ENCODE data around the gene PTPRR. TPM values are rescaled to one million over a fixed set of nuclear protein-coding genes. Genes with fewer than 3 reads are reported as not detected.

The PTPRR gene
- total RNA-seq, 4 donors from 2014 or later, result 0.19 TPM; not detected in 3

- H3K9me3 ChIP-seq, result no peaks in the 10 kb centered on the region
- TF ChIP-seq CTCF (IDR thresholded peaks at IDR 0.05) (no peak), POLR2A (IDR thresholded peaks at IDR 0.05) (no peak)
- H3K4me3 ChIP-seq, result no peak overlapping the region
- no peaks in the 10 kb centered on the region for H3K36me3 ChIP-seq
- H3K27me3 ChIP-seq, result no peaks in the 10 kb centered on the region
- intact Hi-C loops (cut with DNase I), result no loop called here
- no peak for DNase-seq
- WGBS, 2 donors, result 72 to 75% methylated on average over 6 of the region's 6 CpGs
- H3K27ac ChIP-seq, result no peak overlapping the region
- no peaks in the 10 kb centered on the region for H3K4me1 ChIP-seq
These were observed 27.9 kb upstream of the PTPRR start for GRCh38 chr12:70948236-70948975.

GRCh38 chr12:70936203-70936813, 15.8 kb upstream of the PTPRR start:
- DNase-seq, result no peak
- Histone ChIP-seq H3K27ac (no peak overlapping the region), H3K9me3 (no peaks in the 10 kb centered on the region), H3K4me3 (no peak overlapping the region), H3K27me3 (peaks cover 0 to 17% (median 0%) of the 10 kb centered on the region in 4 donors), H3K36me3 (no peaks in the 10 kb centered on the region), H3K4me1 (no peaks in the 10 kb centered on the region)
- intact Hi-C loops (cut with DNase I), result no loop called here
- TF ChIP-seq POLR2A (IDR thresholded peaks at IDR 0.05) (no peak), CTCF (IDR thresholded peaks at IDR 0.05) (no peak)
- WGBS, 2 donors, result 30 to 46% methylated on average over 3 of the region's 3 CpGs

- intact Hi-C loops (cut with DNase I), result no loop called here
- TF ChIP-seq POLR2A (IDR thresholded peaks at IDR 0.05), result no peak
- WGBS, 2 donors, result 79 to 84% methylated on average over 4 of the region's 4 CpGs
- Histone ChIP-seq H3K27ac (no peak overlapping the region), H3K36me3 (no peaks in the 10 kb centered on the region), H3K4me3 (no peak overlapping the region), H3K9me3 (no peaks in the 10 kb centered on the region), H3K4me1 (no peaks in the 10 kb centered on the region), H3K27me3 (no peaks in the 10 kb centered on the region)
- no peak for DNase-seq
These were observed 12.6 kb upstream of the PTPRR start for GRCh38 chr12:70933133-70933532.

- TF ChIP-seq CTCF (IDR thresholded peaks at IDR 0.05) (no peak), POLR2A (IDR thresholded peaks at IDR 0.05) (no peak)
- DNase-seq, result no peak
- Histone ChIP-seq H3K27me3 (no peaks in the 10 kb centered on the region), H3K4me1 (no peaks in the 10 kb centered on the region), H3K4me3 (no peak overlapping the region), H3K27ac (no peak overlapping the region), H3K9me3 (no peaks in the 10 kb centered on the region), H3K36me3 (no peaks in the 10 kb centered on the region)
- intact Hi-C loops (cut with DNase I), result no loop called here
These were observed 8.5 kb upstream of the PTPRR start for GRCh38 chr12:70929029-70929428.

- TF ChIP-seq POLR2A (IDR thresholded peaks at IDR 0.05) (no peak), CTCF (IDR thresholded peaks at IDR 0.05) (no peak)
- no peaks in the 10 kb centered on the region for H3K4me1 ChIP-seq
- DNase-seq, result no peak
- H3K4me3 ChIP-seq, result no peak overlapping the region
- WGBS, 2 donors, result 83 to 89% methylated on average over 1 of the region's 1 CpG
- H3K9me3 ChIP-seq, result no peaks in the 10 kb centered on the region
- intact Hi-C loops (cut with DNase I), result no loop called here
- H3K27me3 ChIP-seq, result no peaks in the 10 kb centered on the region
- H3K36me3 ChIP-seq, result no peaks in the 10 kb centered on the region
- H3K27ac ChIP-seq, result no peak overlapping the region
These were observed 7.5 kb upstream of the PTPRR start for GRCh38 chr12:70928071-70928470.

All from esophagus squamous epithelium (tissue), 5 donors.